HuH-7 (cell line): ENCODE data around the gene TRMT1L.
"Not testable (repeated sequence)": the region's sequence is repeated elsewhere in the genome, so short reads cannot be mapped to it uniquely, and the experiment has no call there.

Source experiments
- DNase-seq: peaks from one replicate; pipeline ENCODE4 v3.0.0; 2011; ENCODE audit warnings: low spot score

Gene TRMT1L

GRCh38 chr1:185156854-185157598 is at the start of gene TRMT1L, which contains the start of gene SWT1:
TSS of gene TRMT1L (minus strand) at chr1:185156953. CDS start at chr1:185156712, 241 bp downstream.
TSS of gene SWT1 (plus strand) at chr1:185157167. CDS start at chr1:185160842, 3,675 bp downstream.
- peak; percentile 75 for DNase-seq

GRCh38 chr1:185200889-185201288 is 44.1 kb upstream of the TRMT1L start:
- no peak for DNase-seq

- DNase-seq = not testable (repeated sequence)
Observed at GRCh38 chr1:185198712-185199111, 42.0 kb upstream of the TRMT1L start.

- no peak for DNase-seq
Observed at GRCh38 chr1:185193756-185194155, 37.0 kb upstream of the TRMT1L start.

- peak; percentile 39 for DNase-seq
Observed at GRCh38 chr1:185170291-185170848, 13.6 kb upstream of the TRMT1L start.

GRCh38 chr1:185166106-185166505 is 9.4 kb upstream of the TRMT1L start:
- no peak for DNase-seq

- no peak for DNase-seq
Observed at GRCh38 chr1:185162491-185162890, 5.7 kb upstream of the TRMT1L start.

- DNase-seq = no peak
Observed at GRCh38 chr1:185159966-185160365, 3.2 kb upstream of the TRMT1L start.

- DNase-seq = no peak
Observed at GRCh38 chr1:185158800-185159199, 2.0 kb upstream of the TRMT1L start.

- no peak for DNase-seq
Observed at GRCh38 chr1:185157599-185158412, 1.1 kb upstream of the TRMT1L start.

GRCh38 chr1:185156288-185156853 is 382 bp downstream of the TRMT1L start:
- DNase-seq = peak; percentile 37

- DNase-seq = no peak
Observed at GRCh38 chr1:185155600-185156287, 1.0 kb downstream of the TRMT1L start.

- no peak for DNase-seq
Observed at GRCh38 chr1:185154912-185155513, 1.7 kb downstream of the TRMT1L start.

GRCh38 chr1:185152187-185152767 is 4.5 kb downstream of the TRMT1L start:
- no peak for DNase-seq

GRCh38 chr1:185151215-185151614 is 5.5 kb downstream of the TRMT1L start:
- no peak for DNase-seq

GRCh38 chr1:185144233-185144632 is 12.5 kb downstream of the TRMT1L start:
- no peak for DNase-seq

GRCh38 chr1:185139246-185139645 is 17.5 kb downstream of the TRMT1L start:
- DNase-seq = no peak

- DNase-seq = no peak
Observed at GRCh38 chr1:185137896-185138545, 18.7 kb downstream of the TRMT1L start.

GRCh38 chr1:185132534-185132933 is 24.2 kb downstream of the TRMT1L start:
- DNase-seq = no peak

GRCh38 chr1:185129708-185130107 is 27.0 kb downstream of the TRMT1L start:
- no peak for DNase-seq

GRCh38 chr1:185112356-185112755 is 44.4 kb downstream of the TRMT1L start:
- no peak for DNase-seq
